A549 (cell line): ENCODE results near the gene UPF2. TPM values are rescaled to one million over a fixed set of nuclear protein-coding genes. Genes with fewer than 3 reads are reported as not detected.

ENCODE experiments used
- ATAC-seq, 2 experiments: fragments of 200-7000 bp in 1 of 2; fragments of >200 bp in 1 of 2; cut with Nextera tagmentation in 1 of 2; cut with Tn5 transposase in 1 of 2; 3 replicates each; pipeline versions ENCODE4 v1.8.0 to v1.9.1; 2018 to 2020; ENCODE audit warnings: mild to moderate bottlenecking in 1 of 2, moderate library complexity in 1 of 2
- CTCF ChIA-PET: fragments of 300-600 bp; sonication (Branson Sonifier 250); formaldehyde crosslinking; extraction: SDS; loops from one replicate; lab custom pipeline; 2021; ENCODE audit warnings: antibody characterized with exemption, inconsistent platforms; lab: Yijun Ruan, JAX
- POLR2A ChIA-PET: fragments of 350-600 bp; formaldehyde crosslinking; extraction: SDS; loops from one replicate; lab custom pipeline; 2021; ENCODE audit warnings: antibody characterized with exemption, inconsistent platforms; lab: Yijun Ruan, JAX
- DNase-seq, 2 experiments: peaks; one replicate each; pipeline versions ENCODE4 v3.0.0 to v3.0.0-alpha.2; 2011 to 2016; ENCODE audit warnings: low read depth in 1 of 2, low spot score in 1 of 2
- FAIRE-seq: peaks from 2 replicates; lab custom pipeline; 2011; peaks lifted over from hg19 to GRCh38; lab: Jason Lieb, UNC
- H3K27ac ChIP-seq, 2 experiments: fragments of >200 bp; sonication (Bioruptor Twin); formaldehyde crosslinking; 3 replicates each; pipeline ENCODE4 v1.5.1; 2016 to 2017
- H3K4me1 ChIP-seq: fragments of >200 bp; sonication (Bioruptor Twin); formaldehyde crosslinking; 3 replicates; pipeline ENCODE4 v1.6.1; 2016
- H3K4me2 ChIP-seq: fragments of >200 bp; sonication (Bioruptor Twin); formaldehyde crosslinking; 3 replicates; pipeline ENCODE4 v1.6.1; 2016
- H3K4me3 ChIP-seq: fragments of >200 bp; sonication (Bioruptor Twin); formaldehyde crosslinking; 3 replicates; pipeline ENCODE4 v1.5.1; 2016
- H3K9me3 ChIP-seq: fragments of >200 bp; sonication (Bioruptor Twin); formaldehyde crosslinking; 3 replicates; pipeline ENCODE4 v1.6.1; 2016
- BHLHE40 ChIP-seq: IDR thresholded peaks from 2 replicates; pipeline ENCODE4 v1.6.1; 2012; ENCODE audit warnings: low read depth, low read length, inconsistent platforms
- CEBPB ChIP-seq, 2 experiments: fragments of >200 bp in 1 of 2; sonication (Bioruptor Twin) in 1 of 2; formaldehyde crosslinking in 1 of 2; IDR thresholded peaks; 2 replicates each; pipeline ENCODE4 v1.6.1; 2012 to 2016
- CHD2 ChIP-seq: fragments of 150-350 bp; IDR thresholded peaks from 2 replicates; pipeline ENCODE4 v1.6.1; 2014; ENCODE audit warnings: low read length; ENCODE audit not compliant: partially characterized antibody
- CHD4 ChIP-seq: fragments of 200-600 bp; sonication (generic); IDR thresholded peaks from 2 replicates; pipeline ENCODE4 v1.6.1; 2016; ENCODE audit warnings: antibody characterized with exemption, mild to moderate bottlenecking, borderline replicate concordance
- E2F6 ChIP-seq: IDR thresholded peaks from 2 replicates; pipeline ENCODE4 v1.6.1; 2012; ENCODE audit warnings: low read depth, borderline replicate concordance
- ELK1 ChIP-seq: fragments of 150-350 bp; IDR thresholded peaks from 2 replicates; pipeline ENCODE4 v1.6.1; 2014; ENCODE audit warnings: low read depth, mild to moderate bottlenecking, low read length
- ESRRA ChIP-seq: fragments of 150-350 bp; IDR thresholded peaks from 2 replicates; pipeline ENCODE4 v1.6.1; 2014; ENCODE audit warnings: mild to moderate bottlenecking, low read length, borderline replicate concordance
- GATA3 ChIP-seq: IDR thresholded peaks from 2 replicates; pipeline ENCODE4 v1.6.1; 2012; ENCODE audit warnings: borderline replicate concordance
- HDAC2 ChIP-seq: fragments of 200-600 bp; sonication (generic); IDR thresholded peaks from 2 replicates; pipeline ENCODE4 v1.6.1; 2016
- HEYL ChIP-seq: fragments of 250-450 bp; sonication (Bioruptor Pico); IDR thresholded peaks from 2 replicates; pipeline ENCODE4 v1.8.0; 2021; ENCODE audit warnings: mild to moderate bottlenecking, moderate library complexity
- HOXA7 ChIP-seq: fragments of 250-450 bp; sonication (Bioruptor Pico); IDR thresholded peaks from 2 replicates; pipeline ENCODE4 v1.5.0; 2020; ENCODE audit warnings: mild to moderate bottlenecking, moderate library complexity
- JUN ChIP-seq, 2 experiments: fragments of >200 bp; sonication (Bioruptor Twin); formaldehyde crosslinking; IDR thresholded peaks; 2 replicates in 1 of 2; 3 replicates in 1 of 2; pipeline ENCODE4 v1.6.1; 2016 to 2017
- JUNB ChIP-seq: fragments of >200 bp; sonication (Bioruptor Twin); formaldehyde crosslinking; IDR thresholded peaks from 2 replicates; pipeline ENCODE4 v1.6.1; 2016
- MAZ ChIP-seq: fragments of 150-350 bp; IDR thresholded peaks from 2 replicates; pipeline ENCODE4 v1.6.1; 2014; ENCODE audit warnings: antibody characterized with exemption, low read depth, low read length, borderline replicate concordance
- MYC ChIP-seq: IDR thresholded peaks from 2 replicates; pipeline ENCODE4 v1.6.1; 2012; ENCODE audit warnings: mild to moderate bottlenecking, inconsistent platforms, low read length, improper control_type of control experiment, borderline replicate concordance
- NPAS2 ChIP-seq: fragments of 250-450 bp; sonication (Bioruptor Pico); IDR thresholded peaks from 2 replicates; pipeline ENCODE4 v1.8.0; 2022; ENCODE audit warnings: mild to moderate bottlenecking, moderate library complexity, borderline replicate concordance
- NR3C1 ChIP-seq: fragments of >200 bp; sonication (Bioruptor Twin); formaldehyde crosslinking; IDR thresholded peaks from 3 replicates; pipeline ENCODE4 v1.6.1; 2017
- PHF8 ChIP-seq: fragments of 200-600 bp; sonication (generic); IDR thresholded peaks from 2 replicates; pipeline ENCODE4 v1.6.1; 2016; ENCODE audit warnings: low read depth, mild to moderate bottlenecking, antibody characterized with exemption, moderate library complexity, borderline replicate concordance
- POLR2A ChIP-seq: IDR thresholded peaks from 2 replicates; pipeline ENCODE4 v1.6.1; 2012; ENCODE audit warnings: mild to moderate bottlenecking, low read length
- POLR2AphosphoS2 ChIP-seq: conservative IDR thresholded peaks from 2 replicates; pipeline ENCODE4 v1.6.1; 2012; ENCODE audit warnings: low read length, improper control_type of control experiment, inconsistent platforms
- RAD21 ChIP-seq, 2 experiments: fragments of >200 bp in 1 of 2; sonication (Bioruptor Twin) in 1 of 2; formaldehyde crosslinking in 1 of 2; IDR thresholded peaks in 1 of 2; conservative IDR thresholded peaks in 1 of 2; 2 replicates in 1 of 2; 3 replicates in 1 of 2; pipeline ENCODE4 v1.6.1; 2012 to 2018; ENCODE audit warnings: inconsistent platforms in 1 of 2
- RARB ChIP-seq: fragments of 250-450 bp; sonication (Bioruptor Pico); IDR thresholded peaks from 2 replicates; pipeline ENCODE4 v1.8.0; 2021; ENCODE audit warnings: mild to moderate bottlenecking, moderate library complexity
- RCOR1 ChIP-seq: fragments of 150-350 bp; IDR thresholded peaks from 2 replicates; pipeline ENCODE4 v1.6.1; 2014; ENCODE audit warnings: antibody characterized with exemption, low read length, low read depth
- REST ChIP-seq: fragments of 200-600 bp; sonication (generic); IDR thresholded peaks from 2 replicates; pipeline ENCODE4 v1.6.1; 2016; ENCODE audit warnings: antibody characterized with exemption, mild to moderate bottlenecking, moderate library complexity
- RFX5 ChIP-seq: fragments of 450-650 bp; IDR thresholded peaks from 2 replicates; pipeline ENCODE4 v1.7.1; 2014; ENCODE audit warnings: antibody characterized with exemption, mild to moderate bottlenecking, moderate library complexity
- SREBF2 ChIP-seq: fragments of 450-650 bp; IDR thresholded peaks from 2 replicates; pipeline ENCODE4 v1.6.1; 2014; ENCODE audit warnings: mild to moderate bottlenecking, moderate library complexity
- TFCP2L1 ChIP-seq: fragments of 250-450 bp; sonication (Bioruptor Pico); IDR thresholded peaks from 2 replicates; pipeline ENCODE4 v1.5.0; 2021; ENCODE audit warnings: mild to moderate bottlenecking
- TP53 ChIP-seq: fragments of 250-450 bp; sonication (Bioruptor Pico); IDR thresholded peaks from 2 replicates; pipeline ENCODE4 v1.5.0; 2021; ENCODE audit warnings: mild to moderate bottlenecking, moderate library complexity
- ZC3H11A ChIP-seq: fragments of 450-650 bp; IDR thresholded peaks from 2 replicates; pipeline ENCODE4 v1.6.1; 2014; ENCODE audit warnings: antibody characterized with exemption, mild to moderate bottlenecking
- ZFP36 ChIP-seq: fragments of 450-650 bp; IDR thresholded peaks from 2 replicates; pipeline ENCODE4 v1.6.1; 2014; ENCODE audit warnings: borderline replicate concordance; ENCODE audit not compliant: partially characterized antibody
- ZNF302 ChIP-seq: fragments of 250-450 bp; sonication (Bioruptor Pico); IDR thresholded peaks from 2 replicates; pipeline ENCODE4 v1.9.0; 2021; ENCODE audit warnings: inconsistent platforms, mild to moderate bottlenecking, moderate library complexity
- WGBS: methylation state at CpG from one replicate; pipeline ENCODE4 v1.1.6; 2017; ENCODE audit errors: missing lambda C conversion rate; 5-methylcytosine and 5-hydroxymethylcytosine counted together
- polyA plus RNA-seq, 4 experiments: library from polyadenylated mRNA; depleted of rRNA in 3 of 4; stranded (reverse); fragments of >200 nt; fragmentation: RNase III in 1 of 4; extraction: RNeasy Plus Mini Kit Qiagen cat#74134 plus additional on column Dnase treatment in 1 of 4; gene quantifications; 2 replicates in 3 of 4; 3 replicates in 1 of 4; pipeline ENCODE4 v1.2.3, GENCODE V29; 2011 to 2017
- TF ChIP-seq, protein P1 (sequence below): fragments of 450-650 bp; IDR thresholded peaks from 2 replicates; pipeline ENCODE4 v1.6.1; 2014; ENCODE audit warnings: antibody characterized with exemption
- TF ChIP-seq, protein P2 (sequence below): fragments of >200 bp; sonication (Bioruptor Twin); formaldehyde crosslinking; IDR thresholded peaks from 2 replicates; pipeline ENCODE4 v1.6.1; 2016
- TF ChIP-seq, protein P3 (sequence below): fragments of >200 bp; sonication (Bioruptor Twin); formaldehyde crosslinking; IDR thresholded peaks from 3 replicates; pipeline ENCODE4 v1.6.1; 2016

The UPF2 gene
- polyA plus RNA-seq, 2 of the 4 experiments (the other 2 are of a cell fraction), result 16.5 to 21.6 TPM

- POLR2A ChIA-PET, result interaction anchor here (0.6 to 2.0 kb wide), 8 partner anchors 25 to 552 kb away, joined by 3 to 13 read pairs (median 4); partner anchors contain the start of genes CDC123 and UPF2
- no peak for FAIRE-seq
- CTCF ChIA-PET, result no interaction called here
- TF ChIP-seq PHF8 (peak; percentile 31; the same call in 1 of the 2 replicates), SREBF2 (no peak), JUNB (no peak), ZC3H11A (no peak), HDAC2 (no peak), ZFP36 (no peak), TFCP2L1 (CRISPR knock-in tag) (no peak), RCOR1 (no peak), NR3C1 (no peak), RAD21 (conservative IDR thresholded peaks at IDR 0.05 in 1 of 2, IDR thresholded peaks at IDR 0.05 in 1 of 2) (no peak), GATA3 (no peak), BHLHE40 (no peak), CHD4 (no peak), POLR2A (peak; percentile 56), NPAS2 (CRISPR knock-in tag) (no peak), HOXA7 (CRISPR knock-in tag) (no peak), MYC (no peak), RARB (no peak), CHD2 (no peak), E2F6 (peak; percentile 87; the same call in 1 of the 2 replicates), ZNF302 (CRISPR knock-in tag) (no peak), POLR2AphosphoS2 (no peak), ELK1 (no peak), HEYL (CRISPR knock-in tag) (no peak), RFX5 (peak; percentile 47), REST (no peak), JUN (IDR thresholded peaks at IDR 0.05) (peak in 1 of 2 experiments; percentile 67; a peak in 2 of 5 replicates), CEBPB (IDR thresholded peaks at IDR 0.05) (no peak), ESRRA (no peak), MAZ (no peak), TP53 (CRISPR knock-in tag) (no peak)
- TF ChIP-seq, protein P1, sequence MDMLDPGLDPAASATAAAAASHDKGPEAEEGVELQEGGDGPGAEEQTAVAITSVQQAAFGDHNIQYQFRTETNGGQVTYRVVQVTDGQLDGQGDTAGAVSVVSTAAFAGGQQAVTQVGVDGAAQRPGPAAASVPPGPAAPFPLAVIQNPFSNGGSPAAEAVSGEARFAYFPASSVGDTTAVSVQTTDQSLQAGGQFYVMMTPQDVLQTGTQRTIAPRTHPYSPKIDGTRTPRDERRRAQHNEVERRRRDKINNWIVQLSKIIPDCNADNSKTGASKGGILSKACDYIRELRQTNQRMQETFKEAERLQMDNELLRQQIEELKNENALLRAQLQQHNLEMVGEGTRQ, result 0 out of 2 replicates have a peak, but pooled peaks have one; percentile 15
- TF ChIP-seq, protein P2, sequence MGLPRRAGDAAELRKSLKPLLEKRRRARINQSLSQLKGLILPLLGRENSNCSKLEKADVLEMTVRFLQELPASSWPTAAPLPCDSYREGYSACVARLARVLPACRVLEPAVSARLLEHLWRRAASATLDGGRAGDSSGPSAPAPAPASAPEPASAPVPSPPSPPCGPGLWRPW, result no peak
- TF ChIP-seq, protein P3, sequence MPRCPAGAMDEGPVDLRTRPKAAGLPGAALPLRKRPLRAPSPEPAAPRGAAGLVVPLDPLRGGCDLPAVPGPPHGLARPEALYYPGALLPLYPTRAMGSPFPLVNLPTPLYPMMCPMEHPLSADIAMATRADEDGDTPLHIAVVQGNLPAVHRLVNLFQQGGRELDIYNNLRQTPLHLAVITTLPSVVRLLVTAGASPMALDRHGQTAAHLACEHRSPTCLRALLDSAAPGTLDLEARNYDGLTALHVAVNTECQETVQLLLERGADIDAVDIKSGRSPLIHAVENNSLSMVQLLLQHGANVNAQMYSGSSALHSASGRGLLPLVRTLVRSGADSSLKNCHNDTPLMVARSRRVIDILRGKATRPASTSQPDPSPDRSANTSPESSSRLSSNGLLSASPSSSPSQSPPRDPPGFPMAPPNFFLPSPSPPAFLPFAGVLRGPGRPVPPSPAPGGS, result peak; percentile 73; the same call in 1 of the 3 replicates
These were observed 26.1 kb upstream of the UPF2 start, which contains the start of gene DHTKD1 for GRCh38 chr10:12068449-12069269. Gene DHTKD1 (plus strand): TSS chr10:12068954. CDS start chr10:12069034, 80 bp downstream.

More at GRCh38 chr10:12068449-12069269, 26.1 kb upstream of the UPF2 start, which contains the start of gene DHTKD1:
- peak within 1 kb of the TSS; percentile 77 to 94 for H3K27ac ChIP-seq
- no peaks in the 10 kb centered on the region for H3K9me3 ChIP-seq
- H3K4me3 ChIP-seq, result peak within 1 kb of the TSS; percentile 85
- H3K4me2 ChIP-seq, result peak within 1 kb of the TSS; percentile 83
- H3K4me1 ChIP-seq, result peaks cover 17% of the 10 kb centered on the region
- ATAC-seq (peak; percentile 98 to 99), DNase-seq (peak; percentile 97 to 99)
- WGBS, result 4% methylated on average over 17 of the region's 66 CpGs
